Esophagus muscularis mucosa (tissue), 4 donors: ENCODE measurements around the gene NECTIN4. TPM values are rescaled to one million over a fixed set of nuclear protein-coding genes. Genes with fewer than 3 reads are reported as not detected.

Source experiments
- DNase-seq: peaks from one replicate; pipeline ENCODE4 v3.0.0-alpha.2; 2017; ENCODE audit errors: extremely low spot score
- H3K27ac ChIP-seq, 4 donors: fragments of 200-600 bp; sonication (generic); replicated peaks in 1 of 4; 1 replicate in 3 of 4; 2 replicates in 1 of 4; pipeline ENCODE4 v1.5.1; 2016 to 2019; ENCODE audit warnings: mild to moderate bottlenecking in 1 of 4
- H3K27me3 ChIP-seq, 4 donors: fragments of 200-600 bp; sonication (generic); one replicate each; pipeline versions ENCODE4 v1.5.1 to v1.6.0; 2016 to 2019
- H3K36me3 ChIP-seq, 4 donors: fragments of 200-600 bp; sonication (generic); one replicate each; pipeline ENCODE4 v1.5.1; 2016 to 2019
- H3K4me1 ChIP-seq, 4 donors: fragments of 200-600 bp; sonication (generic); one replicate each; pipeline ENCODE4 v1.5.1; 2016 to 2019
- H3K4me3 ChIP-seq, 4 donors: fragments of 200-600 bp; sonication (generic); 1 replicate in 2 of 4; 2 replicates in 2 of 4; pipeline ENCODE4 v1.5.1; 2016 to 2019; ENCODE audit warnings: mild to moderate bottlenecking in 4 of 4, moderate library complexity in 1 of 4
- H3K9me3 ChIP-seq, 4 donors: fragments of 200-600 bp; sonication (generic); 1 replicate in 3 of 4; 2 replicates in 1 of 4; pipeline ENCODE4 v1.5.1; 2016 to 2019
- EP300 ChIP-seq: sonication (generic); formaldehyde crosslinking; IDR thresholded peaks from one replicate; pipeline ENCODE4 v1.6.1; 2017; ENCODE audit warnings: antibody characterized with exemption
- POLR2A ChIP-seq: fragments of 450-650 bp; IDR thresholded peaks from one replicate; pipeline ENCODE4 v1.6.1; 2017; ENCODE audit warnings: antibody characterized with exemption, moderate library complexity, mild to moderate bottlenecking, low read depth
- POLR2AphosphoS5 ChIP-seq, 2 donors: sonication (generic); formaldehyde crosslinking; IDR thresholded peaks; one replicate each; pipeline ENCODE4 v1.6.1; 2017; ENCODE audit warnings: antibody characterized with exemption in 2 of 2
- WGBS: methylation state at CpG from one replicate; pipeline ENCODE4 v1.1.5; 2018; 5-methylcytosine and 5-hydroxymethylcytosine counted together
- intact Hi-C: fragments of 100-400 bp; cut with DNase I; formaldehyde crosslinking; loops from one replicate; pipeline ENCODE4 v1.15.1; 2023
- total RNA-seq, 4 donors: library from RNA; depleted of rRNA; stranded (reverse); fragments of >200 nt; gene quantifications; one replicate each; pipeline versions ENCODE4 v1.1.0 to v1.2.1, GENCODE V29; 2016
- TF ChIP-seq, protein P1 (sequence below), 3 experiments: fragments of 200-600 bp in 2 of 3; fragments of 450-650 bp in 1 of 3; sonication (generic) in 2 of 3; IDR thresholded peaks; one replicate each; pipeline ENCODE4 v1.5.1; 2017 to 2019; ENCODE audit warnings: antibody characterized with exemption in 3 of 3, mild to moderate bottlenecking in 2 of 3, moderate library complexity in 1 of 3

NECTIN4 gene
- total RNA-seq, 4 donors from 2014 or later = not detected

GRCh38 chr1:161061419-161061818, 27.9 kb downstream of the NECTIN4 start:
- intact Hi-C loops = no loop called here
- Histone ChIP-seq H3K9me3 (no peaks in the 10 kb centered on the region), H3K4me1 (no peaks in the 10 kb centered on the region), H3K27me3 (peaks cover 0 to 31% (median 0%) of the 10 kb centered on the region in 4 donors), H3K36me3 (no peaks in the 10 kb centered on the region), H3K4me3 (no peak overlapping the region), H3K27ac (no peak overlapping the region)
- no peak for DNase-seq
- WGBS = 94% methylated on average over 4 of the region's 4 CpGs
- TF ChIP-seq POLR2A (no peak), EP300 (no peak), POLR2AphosphoS5 (IDR thresholded peaks at IDR 0.05) (no peak)
- TF ChIP-seq, protein P1, sequence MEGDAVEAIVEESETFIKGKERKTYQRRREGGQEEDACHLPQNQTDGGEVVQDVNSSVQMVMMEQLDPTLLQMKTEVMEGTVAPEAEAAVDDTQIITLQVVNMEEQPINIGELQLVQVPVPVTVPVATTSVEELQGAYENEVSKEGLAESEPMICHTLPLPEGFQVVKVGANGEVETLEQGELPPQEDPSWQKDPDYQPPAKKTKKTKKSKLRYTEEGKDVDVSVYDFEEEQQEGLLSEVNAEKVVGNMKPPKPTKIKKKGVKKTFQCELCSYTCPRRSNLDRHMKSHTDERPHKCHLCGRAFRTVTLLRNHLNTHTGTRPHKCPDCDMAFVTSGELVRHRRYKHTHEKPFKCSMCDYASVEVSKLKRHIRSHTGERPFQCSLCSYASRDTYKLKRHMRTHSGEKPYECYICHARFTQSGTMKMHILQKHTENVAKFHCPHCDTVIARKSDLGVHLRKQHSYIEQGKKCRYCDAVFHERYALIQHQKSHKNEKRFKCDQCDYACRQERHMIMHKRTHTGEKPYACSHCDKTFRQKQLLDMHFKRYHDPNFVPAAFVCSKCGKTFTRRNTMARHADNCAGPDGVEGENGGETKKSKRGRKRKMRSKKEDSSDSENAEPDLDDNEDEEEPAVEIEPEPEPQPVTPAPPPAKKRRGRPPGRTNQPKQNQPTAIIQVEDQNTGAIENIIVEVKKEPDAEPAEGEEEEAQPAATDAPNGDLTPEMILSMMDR (IDR thresholded peaks at IDR 0.05) = no peak

DNA sequence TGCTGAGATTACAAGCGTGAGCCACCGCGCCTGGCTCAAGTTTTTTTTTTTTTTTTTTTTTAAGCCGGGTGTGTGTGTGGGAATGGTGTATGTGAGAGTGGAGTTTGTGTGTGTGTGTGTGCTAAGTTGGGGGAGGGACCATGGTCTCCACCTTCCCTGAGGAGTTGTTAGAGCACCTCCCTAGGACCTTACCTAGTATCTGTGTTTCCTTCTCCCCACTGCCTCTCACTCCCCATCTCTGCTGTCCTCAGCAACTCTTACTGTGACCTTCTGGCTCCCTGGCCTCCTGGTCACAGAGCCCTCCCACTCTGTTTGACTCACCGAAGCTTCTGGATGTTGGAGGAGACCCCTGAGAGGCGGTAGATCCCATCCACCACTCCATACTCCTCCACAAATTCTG, 30.1 kb downstream of the NECTIN4 start:
- intact Hi-C loops = no loop called here
- TF ChIP-seq EP300 (no peak), POLR2A (no peak), POLR2AphosphoS5 (IDR thresholded peaks at IDR 0.05) (no peak)
- WGBS = 86% methylated on average over 6 of the region's 6 CpGs

GRCh38 chr1:161054805-161055204, 34.6 kb downstream of the NECTIN4 start:
- DNase-seq = no peak
- H3K4me1 ChIP-seq = no peaks in the 10 kb centered on the region

More for the DNA sequence above, 30.1 kb downstream of the NECTIN4 start:
- H3K27me3 ChIP-seq = peaks cover 0 to 33% (median 0%) of the 10 kb centered on the region in 4 donors
- no peak for DNase-seq
- H3K4me3 ChIP-seq = no peak overlapping the region
- H3K9me3 ChIP-seq = no peaks in the 10 kb centered on the region
- no peaks in the 10 kb centered on the region for H3K4me1 ChIP-seq
- H3K36me3 ChIP-seq = no peaks in the 10 kb centered on the region
- no peak overlapping the region for H3K27ac ChIP-seq

GRCh38 chr1:161054232-161054631, 35.1 kb downstream of the NECTIN4 start:
- TF ChIP-seq, protein P1 (IDR thresholded peaks at IDR 0.05) = no peak
- no peak for TF ChIP-seq POLR2AphosphoS5 (IDR thresholded peaks at IDR 0.05)
- no peak for TF ChIP-seq POLR2A
- H3K36me3 ChIP-seq = no peaks in the 10 kb centered on the region
- no peaks in the 10 kb centered on the region for H3K9me3 ChIP-seq
- no peaks in the 10 kb centered on the region for H3K4me1 ChIP-seq
- no peak overlapping the region for H3K27ac ChIP-seq
- 90% methylated on average over 4 of the region's 4 CpGs for WGBS
- no peak overlapping the region for H3K4me3 ChIP-seq
- intact Hi-C loops = no loop called here
- H3K27me3 ChIP-seq = peaks cover 0 to 42% (median 0%) of the 10 kb centered on the region in 4 donors
- DNase-seq = no peak

More at GRCh38 chr1:161054805-161055204, 34.6 kb downstream of the NECTIN4 start:
- H3K9me3 ChIP-seq = no peaks in the 10 kb centered on the region
- TF ChIP-seq, protein P1 (IDR thresholded peaks at IDR 0.05) = no peak
- no peak for TF ChIP-seq POLR2A
- TF ChIP-seq POLR2AphosphoS5 (IDR thresholded peaks at IDR 0.05) = no peak
- no peak for TF ChIP-seq EP300
- no peak overlapping the region for H3K4me3 ChIP-seq
- WGBS = 97% methylated on average over 7 of the region's 7 CpGs
- no peak overlapping the region for H3K27ac ChIP-seq
- intact Hi-C loops = no loop called here
- peaks cover 0 to 42% (median 0%) of the 10 kb centered on the region in 4 donors for H3K27me3 ChIP-seq
- H3K36me3 ChIP-seq = no peaks in the 10 kb centered on the region

- no peaks in the 10 kb centered on the region for H3K36me3 ChIP-seq
- H3K27ac ChIP-seq = no peak overlapping the region
- no peak for DNase-seq
- peaks cover 0 to 45% (median 0%) of the 10 kb centered on the region in 4 donors for H3K27me3 ChIP-seq
- no peak overlapping the region for H3K4me3 ChIP-seq
- WGBS = 76% methylated on average over 3 of the region's 3 CpGs
- no peaks in the 10 kb centered on the region for H3K4me1 ChIP-seq
- TF ChIP-seq, protein P1 (IDR thresholded peaks at IDR 0.05) = no peak
- TF ChIP-seq POLR2A (no peak), EP300 (no peak), POLR2AphosphoS5 (IDR thresholded peaks at IDR 0.05) (no peak)
- H3K9me3 ChIP-seq = no peaks in the 10 kb centered on the region
- intact Hi-C loops = no loop called here
These were observed 36.5 kb downstream of the NECTIN4 start for GRCh38 chr1:161052899-161053298.
